ENCODE data around the gene RUNX2. TPM values are rescaled to one million over a fixed set of nuclear protein-coding genes. Genes with fewer than 3 reads are reported as not detected.

The RUNX2 gene
- total RNA-seq, 1 experiment from 2014 or later, result 7.0 TPM

GRCh38 chr6:45424451-45424861 is 96.3 kb downstream of the RUNX2 start:
- Histone ChIP-seq H3K4me1 (ENCODE audit: control insufficient read depth, insufficient read depth, low read length) (peaks cover 25% of the 10 kb centered on the region), H3K27ac (ENCODE audit: low read length) (peak overlapping the region; percentile 36), H3K36me3 (ENCODE audit: control insufficient read depth, insufficient read depth, low read length) (no peaks in the 10 kb centered on the region), H3K4me3 (ENCODE audit: low read depth in 2 of 2, low read length in 2 of 2) (peak overlapping the region; percentile 54 to 86; a peak in 3 of 4 replicates), H3K9me3 (ENCODE audit: control insufficient read depth, insufficient read depth, low read depth, low read length) (no peaks in the 10 kb centered on the region), H3K27me3 (ENCODE audit: control insufficient read depth, insufficient read depth, low read length) (no peaks in the 10 kb centered on the region)
- in situ Hi-C loops (cut with HindIII; ENCODE audit: low pct_unique_long_range_greater_than_20kb, low sequenced_read_pairs), result no loop called here
- DNase-seq (ENCODE audit: low read depth, low spot score), result no peak
- TF ChIP-seq CTCF (IDR thresholded peaks at IDR 0.05), result no peak
- TF ChIP-seq TCF7L2 (IDR thresholded peaks at IDR 0.05; ENCODE audit: low read depth, low read length), result no peak
- no peak for TF ChIP-seq REST (IDR thresholded peaks at IDR 0.05; ENCODE audit: insufficient read depth in 1 of 2, low read depth in 2 of 2, low read length in 1 of 2)
- TF ChIP-seq POLR2AphosphoS5 (IDR thresholded peaks at IDR 0.05; ENCODE audit: low read depth, low read length), result no peak
- no peak for TF ChIP-seq SIN3A (IDR thresholded peaks at IDR 0.05; ENCODE audit: borderline replicate concordance, insufficient read depth, low read depth, low read length)
- BruUV-seq (replicated peaks), result no TSS peak
- intact Hi-C loops (cut with micrococcal nuclease; ENCODE audit: unreplicated experiment), result loop anchor here (5.0 to 10.0 kb wide), 2 partner anchors 500 to 767 kb away; no protein-coding TSS in a partner anchor
- ATAC-seq, result no peak
- POLR2A ChIA-PET, result interaction anchor here (0.7 kb wide), 1 partner anchor 30 kb away, joined by 3 read pairs; no protein-coding TSS in a partner anchor
- CTCF ChIA-PET, result no interaction called here

GRCh38 chr6:45426251-45426650 is 98.1 kb downstream of the RUNX2 start:
- no peak for TF ChIP-seq POLR2AphosphoS5 (IDR thresholded peaks at IDR 0.05; ENCODE audit: low read depth, low read length)
- BruUV-seq (replicated peaks), result no TSS peak
- no peaks in the 10 kb centered on the region for H3K36me3 ChIP-seq (ENCODE audit: control insufficient read depth, insufficient read depth, low read length)
- intact Hi-C loops (cut with micrococcal nuclease; ENCODE audit: unreplicated experiment) (loop anchor here (10.0 kb wide), 1 partner anchor 499 kb away; no protein-coding TSS in a partner anchor), in situ Hi-C loops (cut with HindIII; ENCODE audit: low pct_unique_long_range_greater_than_20kb, low sequenced_read_pairs) (no loop called here)
- no peak for DNase-seq (ENCODE audit: low read depth, low spot score)
- H3K27ac ChIP-seq (ENCODE audit: low read length), result no peak overlapping the region
- H3K9me3 ChIP-seq (ENCODE audit: control insufficient read depth, insufficient read depth, low read depth, low read length), result no peaks in the 10 kb centered on the region
- peaks cover 12% of the 10 kb centered on the region for H3K4me1 ChIP-seq (ENCODE audit: control insufficient read depth, insufficient read depth, low read length)
- no peak for ATAC-seq
- no peak overlapping the region for H3K4me3 ChIP-seq (ENCODE audit: low read depth in 2 of 2, low read length in 2 of 2)
- H3K27me3 ChIP-seq (ENCODE audit: control insufficient read depth, insufficient read depth, low read length), result no peaks in the 10 kb centered on the region
- CTCF ChIA-PET, result no interaction called here
- POLR2A ChIA-PET, result no interaction called here

GRCh38 chr6:45427726-45428125 is 99.6 kb downstream of the RUNX2 start:
- ATAC-seq (no peak), DNase-seq (ENCODE audit: low read depth, low spot score) (no peak)
- intact Hi-C loops (cut with micrococcal nuclease; ENCODE audit: unreplicated experiment) (loop anchor here (10.0 kb wide), 1 partner anchor 497 kb away; no protein-coding TSS in a partner anchor), in situ Hi-C loops (cut with HindIII; ENCODE audit: low pct_unique_long_range_greater_than_20kb, low sequenced_read_pairs) (no loop called here)
- Histone ChIP-seq H3K27me3 (ENCODE audit: control insufficient read depth, insufficient read depth, low read length) (no peaks in the 10 kb centered on the region), H3K36me3 (ENCODE audit: control insufficient read depth, insufficient read depth, low read length) (peaks cover 2% of the 10 kb centered on the region; the same call in 1 of the 2 replicates), H3K4me1 (ENCODE audit: control insufficient read depth, insufficient read depth, low read length) (peaks cover 10% of the 10 kb centered on the region), H3K9me3 (ENCODE audit: control insufficient read depth, insufficient read depth, low read depth, low read length) (no peaks in the 10 kb centered on the region), H3K27ac (ENCODE audit: low read length) (no peak overlapping the region), H3K4me3 (ENCODE audit: low read depth in 2 of 2, low read length in 2 of 2) (no peak overlapping the region)
- ChIA-PET CTCF (no interaction called here), POLR2A (no interaction called here)
- TF ChIP-seq REST (IDR thresholded peaks at IDR 0.05; ENCODE audit: insufficient read depth in 1 of 2, low read depth in 2 of 2, low read length in 1 of 2), result no peak
- TF ChIP-seq POLR2AphosphoS5 (IDR thresholded peaks at IDR 0.05; ENCODE audit: low read depth, low read length), result no peak
- no peak for TF ChIP-seq TCF7L2 (IDR thresholded peaks at IDR 0.05; ENCODE audit: low read depth, low read length)
- TF ChIP-seq SIN3A (IDR thresholded peaks at IDR 0.05; ENCODE audit: borderline replicate concordance, insufficient read depth, low read depth, low read length), result no peak
- TF ChIP-seq CTCF (IDR thresholded peaks at IDR 0.05), result no peak
- no TSS peak for BruUV-seq (replicated peaks)
